ENCODE measurements around the gene DNAJC8.

The DNAJC8 gene

GRCh38 chr1:28266920-28267322 is 34.1 kb upstream of the DNAJC8 start:
- H3K36me3 ChIP-seq, result peaks cover 16% of the 10 kb centered on the region
- H3K27ac ChIP-seq, result no peak overlapping the region
- H3K4me1 ChIP-seq (ENCODE audit: control insufficient read depth in 1 of 2, insufficient read depth in 1 of 2, low read depth in 1 of 2, low read length in 1 of 2), result peaks cover 0 to 9% of the 10 kb centered on the region in 2 experiments
- TF ChIP-seq CTCF (IDR thresholded peaks at IDR 0.05), result no peak
- H3K9me3 ChIP-seq, result no peaks in the 10 kb centered on the region
- no peak overlapping the region for H3K4me3 ChIP-seq (ENCODE audit: low read depth in 1 of 2, low read length in 1 of 2)
- H3K27me3 ChIP-seq, result no peaks in the 10 kb centered on the region

- H3K4me1 ChIP-seq (ENCODE audit: control insufficient read depth in 1 of 2, insufficient read depth in 1 of 2, low read depth in 1 of 2, low read length in 1 of 2), result peaks cover 9 to 19% of the 10 kb centered on the region in 2 experiments
These were observed 32.7 kb upstream of the DNAJC8 start for GRCh38 chr1:28265577-28265976.

GRCh38 chr1:28264897-28265296 is 32.1 kb upstream of the DNAJC8 start:
- H3K4me1 ChIP-seq (ENCODE audit: control insufficient read depth in 1 of 2, insufficient read depth in 1 of 2, low read depth in 1 of 2, low read length in 1 of 2), result peaks cover 14 to 24% of the 10 kb centered on the region in 2 experiments
- TF ChIP-seq CTCF (IDR thresholded peaks at IDR 0.05), result no peak
- no peak overlapping the region for H3K27ac ChIP-seq
- peaks cover 15% of the 10 kb centered on the region for H3K27me3 ChIP-seq
- H3K36me3 ChIP-seq, result peaks cover 4% of the 10 kb centered on the region
- no peak overlapping the region for H3K4me3 ChIP-seq (ENCODE audit: low read depth in 1 of 2, low read length in 1 of 2)
- no peaks in the 10 kb centered on the region for H3K9me3 ChIP-seq

More at GRCh38 chr1:28265577-28265976, 32.7 kb upstream of the DNAJC8 start:
- Histone ChIP-seq H3K27me3 (peaks cover 9% of the 10 kb centered on the region), H3K27ac (no peak overlapping the region), H3K9me3 (no peaks in the 10 kb centered on the region), H3K36me3 (peaks cover 6% of the 10 kb centered on the region), H3K4me3 (ENCODE audit: low read depth in 1 of 2, low read length in 1 of 2) (no peak overlapping the region)
- TF ChIP-seq CTCF (IDR thresholded peaks at IDR 0.05), result no peak

- Histone ChIP-seq H3K27ac (peak overlapping the region; percentile 36), H3K27me3 (peaks cover 15% of the 10 kb centered on the region), H3K4me3 (ENCODE audit: low read depth in 1 of 2, low read length in 1 of 2) (peak overlapping the region; percentile 97 to 98), H3K9me3 (no peaks in the 10 kb centered on the region), H3K4me1 (ENCODE audit: control insufficient read depth in 1 of 2, insufficient read depth in 1 of 2, low read depth in 1 of 2, low read length in 1 of 2) (peaks cover 23 to 26% of the 10 kb centered on the region in 2 experiments), H3K36me3 (no peaks in the 10 kb centered on the region)
- TF ChIP-seq CTCF (IDR thresholded peaks at IDR 0.05), result no peak
These were observed 28.0 kb upstream of the DNAJC8 start for GRCh38 chr1:28260803-28261174.

DNA sequence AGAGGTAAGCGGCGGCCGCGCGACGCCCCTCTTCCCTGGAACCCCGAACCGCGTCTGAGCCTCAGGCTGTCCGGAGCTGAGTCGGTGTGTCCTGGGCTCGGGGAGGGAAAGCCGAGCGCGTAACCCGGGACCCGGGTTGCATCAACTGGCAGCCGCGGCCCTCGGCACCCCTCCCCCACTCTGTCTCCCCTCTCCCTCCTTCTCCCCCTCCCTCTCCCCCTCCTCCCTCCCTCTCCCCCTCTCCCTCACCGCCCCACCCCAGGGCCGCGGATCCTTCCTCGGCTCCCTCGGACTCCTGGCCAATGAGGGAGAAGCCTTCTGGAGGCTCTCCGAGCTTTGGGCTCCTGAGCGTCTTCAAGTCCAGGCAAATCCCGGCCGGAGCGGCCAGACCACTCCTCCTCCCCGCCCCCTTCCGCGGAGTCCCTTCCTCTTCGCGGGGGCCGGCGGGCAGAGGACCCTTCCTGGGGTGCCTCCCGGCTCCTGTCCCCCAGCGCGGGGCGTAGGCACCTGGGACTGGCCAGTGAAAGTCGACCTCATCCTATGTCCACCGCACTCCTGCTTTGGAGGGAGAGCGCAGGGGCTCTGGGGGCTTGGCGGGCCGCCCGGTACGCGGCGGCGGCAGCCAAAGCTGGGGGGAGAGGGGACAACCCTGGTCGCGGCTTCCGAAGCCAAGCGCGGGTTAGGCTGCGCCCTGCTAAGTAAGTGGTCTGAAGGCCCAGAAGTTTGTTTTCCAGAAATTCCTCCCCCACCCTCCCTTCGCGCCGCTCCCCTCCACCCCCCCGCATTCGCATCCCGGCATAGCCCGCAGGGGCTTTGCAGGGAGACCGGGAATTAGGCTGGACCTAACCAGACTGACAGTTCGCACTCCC is 27.3 kb upstream of the DNAJC8 start:
- Histone ChIP-seq H3K9me3 (no peaks in the 10 kb centered on the region), H3K4me3 (ENCODE audit: low read depth in 1 of 2, low read length in 1 of 2) (peak overlapping the region; percentile 97 to 98), H3K4me1 (ENCODE audit: control insufficient read depth in 1 of 2, insufficient read depth in 1 of 2, low read depth in 1 of 2, low read length in 1 of 2) (peaks cover 23 to 26% of the 10 kb centered on the region in 2 experiments), H3K27ac (peak overlapping the region; percentile 89), H3K27me3 (peaks cover 15% of the 10 kb centered on the region), H3K36me3 (no peaks in the 10 kb centered on the region)
- TF ChIP-seq CTCF (IDR thresholded peaks at IDR 0.05), result no peak
